Endometrial microvascular endothelial cells (primary cell): Measurements from ENCODE around the gene UNC50. TPM values are rescaled to one million over a fixed set of nuclear protein-coding genes. Genes with fewer than 3 reads are reported as not detected.

Experiments used
- in situ Hi-C: cut with HindIII; loops from 2 replicates; pipeline ENCODE4 v1.10.0; 2017; ENCODE audit warnings: low sequenced_read_pairs, low pct_unique_long_range_greater_than_20kb; ENCODE audit errors: inconsistent ontology term
- total RNA-seq: library from RNA; depleted of rRNA; stranded (reverse); fragments of >200 nt; gene quantifications from one replicate; pipeline ENCODE4 v1.2.3, GENCODE V29; 2015; ENCODE audit errors: inconsistent ontology term

The UNC50 gene
- total RNA-seq, 1 donor from 2014 or later = 54.6 TPM

DNA sequence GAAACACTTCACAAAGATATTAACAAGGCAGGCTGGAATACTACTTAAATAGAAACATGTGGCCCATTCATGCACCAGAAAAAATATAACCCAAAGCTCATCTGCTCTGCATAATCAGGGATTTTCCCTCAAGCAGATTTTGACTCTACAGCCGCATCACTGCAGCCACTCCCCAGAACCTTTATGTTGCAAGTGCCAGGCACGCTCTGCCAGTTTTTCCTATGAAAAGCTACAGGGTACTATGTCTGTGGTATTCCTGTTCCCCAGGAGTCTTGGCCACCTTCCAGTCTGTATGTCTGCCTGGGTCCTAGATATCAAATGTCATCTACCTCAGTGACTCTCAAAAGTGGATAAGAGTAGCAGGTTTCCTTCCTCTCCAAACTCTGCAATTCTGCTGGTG lies 3.8 kb upstream of the UNC50 start:
- in situ Hi-C loops = loop anchor here (25.0 kb wide), 1 partner anchor 133 kb away; the partner anchor contains the start of gene MGAT4A

DNA sequence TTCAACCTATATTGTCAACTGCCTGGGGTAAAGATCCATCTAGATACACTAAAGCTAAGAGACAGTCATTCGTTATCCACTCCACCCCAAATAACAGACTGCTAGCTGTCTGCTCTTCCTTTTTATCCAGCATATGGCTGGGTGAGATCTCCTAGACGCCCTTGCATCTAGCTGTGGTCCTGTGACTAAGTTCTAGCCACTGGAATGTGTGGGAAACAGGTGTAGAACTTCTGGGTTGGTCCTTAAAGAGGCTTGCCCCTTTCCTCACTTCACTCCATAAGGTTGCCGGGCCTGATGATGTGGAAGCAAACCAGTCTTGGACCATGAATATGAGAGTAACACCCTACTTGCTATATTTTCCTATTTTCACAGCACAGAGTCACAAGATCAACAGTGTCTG lies 3.3 kb upstream of the UNC50 start:
- in situ Hi-C loops = loop anchor here (25.0 kb wide), 1 partner anchor 132 kb away; the partner anchor contains the start of gene MGAT4A

DNA sequence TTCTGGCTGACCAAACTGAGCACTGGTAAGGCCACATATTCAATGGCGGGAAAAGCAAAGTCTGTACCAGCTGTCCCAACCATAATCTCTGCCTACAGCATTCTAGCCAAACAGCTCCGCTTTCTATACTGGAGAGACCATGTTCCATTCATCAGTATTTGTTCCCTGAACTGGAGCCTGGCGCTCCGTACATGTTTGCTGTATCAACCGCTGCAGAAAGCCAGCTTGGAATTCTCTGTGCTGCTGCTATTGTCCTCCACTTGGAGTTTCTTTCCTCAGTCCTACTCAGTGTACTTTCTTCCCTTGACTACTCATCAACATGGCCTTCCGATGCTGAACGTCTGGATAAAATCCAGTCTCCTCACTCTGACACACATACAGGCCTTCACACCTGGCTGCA lies 2.0 kb upstream of the UNC50 start:
- in situ Hi-C loops = loop anchor here (25.0 kb wide), 1 partner anchor 131 kb away; the partner anchor contains the start of gene MGAT4A

DNA sequence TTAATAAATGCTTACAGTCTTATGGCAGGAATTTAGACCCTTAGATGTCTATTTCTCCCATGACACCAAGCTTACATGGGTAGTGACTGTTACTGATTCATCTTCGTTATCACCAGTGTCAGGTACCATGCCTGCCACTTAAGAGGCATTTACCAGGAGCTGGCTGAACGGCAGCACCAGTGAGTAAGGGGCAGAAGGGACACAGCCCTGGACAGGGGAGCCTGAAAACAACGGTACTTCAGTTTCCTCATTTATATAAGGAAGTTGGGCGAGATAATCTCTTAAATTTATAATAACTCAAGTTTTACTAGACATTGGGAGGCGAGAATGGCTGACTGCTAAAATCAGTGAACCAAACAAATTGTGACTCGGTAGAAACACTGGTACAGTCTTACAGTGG lies 1.3 kb upstream of the UNC50 start:
- in situ Hi-C loops = loop anchor here (25.0 kb wide), 1 partner anchor 130 kb away; the partner anchor contains the start of gene MGAT4A

DNA sequence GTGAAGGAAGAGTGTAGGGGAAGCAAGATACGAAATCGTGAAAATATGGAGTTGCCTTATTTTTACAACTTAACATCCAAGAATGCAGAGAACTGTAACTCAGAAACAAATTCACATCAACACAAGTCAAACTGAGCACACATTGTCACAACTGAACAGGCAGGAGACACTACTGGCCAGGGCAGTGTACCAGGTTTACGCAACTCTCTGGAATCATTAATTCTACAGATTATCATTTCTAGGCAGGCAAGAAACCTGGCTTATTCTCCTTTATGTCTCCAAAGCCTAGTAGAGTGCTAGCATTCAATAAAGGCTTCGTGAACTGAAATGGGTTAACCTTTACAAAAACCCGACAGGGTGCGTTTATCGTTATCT lies 661 bp upstream of the UNC50 start:
- in situ Hi-C loops = loop anchor here (25.0 kb wide), 1 partner anchor 130 kb away; the partner anchor contains the start of gene MGAT4A

DNA sequence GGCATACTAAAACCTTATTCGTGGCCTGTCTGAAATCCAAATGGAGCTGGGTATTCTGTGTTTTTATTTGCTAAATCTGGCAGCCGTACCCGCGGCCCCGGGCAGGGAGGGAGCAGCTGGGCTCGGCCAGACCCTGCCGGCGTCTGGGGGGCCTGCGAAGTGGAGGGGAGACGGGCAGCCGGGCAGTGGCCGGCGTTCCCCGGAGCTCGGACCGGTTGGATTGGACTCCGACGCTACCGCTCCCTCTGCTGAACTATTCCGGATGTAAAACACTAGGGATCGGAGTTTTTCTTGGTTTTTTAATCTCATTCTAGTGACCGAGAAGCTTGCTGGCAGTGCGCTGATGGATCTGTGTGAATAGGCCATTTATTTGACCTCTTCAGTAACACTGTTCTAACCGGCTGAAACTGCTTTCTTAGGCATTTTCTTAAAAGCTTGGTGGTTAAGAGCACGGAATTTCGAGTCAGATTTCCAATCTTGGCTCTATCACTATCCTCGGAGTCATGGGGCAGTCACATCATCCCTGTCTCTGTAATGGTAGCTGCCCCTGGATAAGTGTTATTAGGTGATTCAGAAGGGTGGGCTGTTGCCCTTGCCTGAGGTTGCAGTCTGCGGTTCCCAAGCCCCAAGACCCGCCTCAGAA lies 694 bp downstream of the UNC50 start:
- in situ Hi-C loops = loop anchor here (25.0 kb wide), 1 partner anchor 128 kb away; the partner anchor contains the start of gene MGAT4A

DNA sequence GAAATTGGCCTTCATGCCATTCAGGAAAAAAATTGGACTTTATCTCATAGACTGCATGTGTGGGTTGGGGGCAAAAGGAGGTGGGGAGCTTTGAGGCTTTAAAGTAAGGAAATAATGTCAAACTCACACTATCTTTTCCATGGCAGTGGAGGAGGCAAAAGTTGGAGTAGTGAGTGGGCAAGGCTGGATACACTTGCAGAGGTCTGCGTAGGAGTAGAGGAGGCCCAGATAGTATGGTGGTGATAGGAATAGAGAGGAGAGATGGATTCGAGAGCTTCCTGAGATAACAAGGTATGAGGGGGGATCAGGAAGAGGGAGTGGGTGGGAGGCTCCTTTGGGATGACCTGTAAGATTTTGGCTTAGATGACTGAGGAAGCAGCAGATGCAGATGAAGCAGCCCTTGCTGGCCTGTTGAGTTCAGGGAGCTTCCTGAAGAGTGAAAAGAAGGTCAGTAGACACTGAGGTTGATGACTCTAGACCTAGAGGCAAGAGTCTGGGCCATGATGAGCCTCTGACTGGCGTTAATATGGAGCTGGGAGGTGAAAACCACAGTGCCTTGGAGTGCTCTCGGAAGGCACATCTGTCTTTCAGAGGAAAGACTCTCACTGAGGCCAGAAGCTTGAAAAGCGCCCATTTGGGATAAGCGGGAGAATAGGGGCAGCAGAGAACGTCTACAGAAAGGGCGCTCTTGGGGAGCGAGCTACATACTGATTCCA lies 5.8 kb downstream of the UNC50 start:
- in situ Hi-C loops = loop anchor here (25.0 kb wide), 1 partner anchor 123 kb away; the partner anchor contains the start of gene MGAT4A

DNA sequence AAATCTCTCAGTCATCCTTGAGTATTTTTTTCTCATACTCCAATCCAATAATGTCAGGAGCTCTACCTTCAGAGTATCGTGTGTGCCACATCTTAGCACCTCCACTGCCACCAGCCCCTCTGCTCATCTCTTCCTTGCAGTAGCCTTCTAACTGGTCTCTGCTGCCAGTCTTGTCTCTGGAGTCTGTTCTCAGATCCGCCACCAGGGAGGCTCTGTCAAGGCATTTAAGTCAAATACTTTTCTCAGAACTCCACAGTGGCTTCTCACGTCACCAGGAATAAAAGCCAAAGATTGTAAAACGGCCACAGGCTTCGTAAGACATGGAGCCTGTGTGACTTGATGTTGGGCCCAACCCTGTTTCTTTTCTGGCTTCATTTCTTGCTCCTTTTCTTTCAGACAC lies 7.1 kb downstream of the UNC50 start:
- in situ Hi-C loops = loop anchor here (25.0 kb wide), 1 partner anchor 122 kb away; the partner anchor contains the start of gene MGAT4A

DNA sequence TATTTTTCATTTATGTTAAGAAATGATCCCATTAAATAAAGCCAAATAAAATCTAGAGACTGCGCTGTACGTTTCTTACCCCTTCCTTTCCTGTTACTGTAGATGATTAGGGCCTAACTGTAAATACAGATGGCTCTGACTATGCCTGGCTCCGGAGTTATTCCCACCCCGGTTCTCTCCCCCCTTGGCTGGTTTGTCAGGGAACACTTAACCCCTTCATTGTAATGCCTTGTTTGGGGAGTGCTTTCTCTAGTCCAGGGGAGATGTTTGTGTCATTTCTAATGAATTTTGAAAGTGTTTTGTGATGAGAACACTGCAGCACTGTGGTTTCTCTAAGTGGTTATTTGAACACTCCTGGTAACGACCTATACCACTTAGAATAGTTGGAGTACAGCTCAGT lies 8.8 kb downstream of the UNC50 start:
- in situ Hi-C loops = loop anchor here (25.0 kb wide), 1 partner anchor 120 kb away; the partner anchor contains the start of gene MGAT4A

DNA sequence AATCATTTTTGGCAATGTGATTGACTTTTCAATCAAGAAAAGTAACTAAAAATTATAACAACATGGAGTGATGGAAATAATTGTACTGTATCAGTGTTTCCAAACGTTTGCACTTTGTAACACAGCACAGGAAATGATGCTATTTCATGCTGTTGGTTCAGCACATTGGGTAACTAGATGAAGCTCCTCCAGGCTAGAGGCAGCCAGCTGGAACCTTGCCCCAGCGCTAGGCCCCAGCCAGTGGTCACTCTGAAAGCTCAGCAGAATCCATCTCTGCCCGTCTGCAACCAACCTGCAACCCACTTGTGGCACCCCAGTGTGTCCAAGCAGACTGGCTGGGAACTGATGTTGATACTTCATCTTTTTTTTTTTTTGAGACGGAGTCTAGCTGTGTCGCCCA lies 15.3 kb downstream of the UNC50 start:
- in situ Hi-C loops = loop anchor here (25.0 kb wide), 1 partner anchor 114 kb away; the partner anchor contains the start of gene MGAT4A

DNA sequence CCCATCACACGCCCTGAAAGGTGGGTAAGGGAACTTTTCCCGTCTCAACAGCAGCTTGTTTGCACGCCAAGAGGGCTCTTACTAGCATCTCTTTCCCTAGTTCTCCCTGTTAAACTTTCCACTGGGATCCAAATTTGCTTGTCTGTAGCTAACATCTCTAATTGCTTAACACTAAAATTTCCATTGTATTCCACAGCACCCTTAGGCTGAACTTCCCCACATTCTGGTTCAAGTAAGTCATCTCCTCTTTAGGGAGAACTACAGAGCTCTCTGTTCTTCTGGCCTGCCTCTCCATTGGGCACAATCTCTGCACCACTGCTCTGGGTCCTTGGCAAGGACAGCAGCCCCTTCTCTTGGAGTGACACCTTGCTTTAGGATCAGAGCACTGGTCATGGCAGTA lies 24.0 kb downstream of the UNC50 start:
- in situ Hi-C loops = no loop called here

DNA sequence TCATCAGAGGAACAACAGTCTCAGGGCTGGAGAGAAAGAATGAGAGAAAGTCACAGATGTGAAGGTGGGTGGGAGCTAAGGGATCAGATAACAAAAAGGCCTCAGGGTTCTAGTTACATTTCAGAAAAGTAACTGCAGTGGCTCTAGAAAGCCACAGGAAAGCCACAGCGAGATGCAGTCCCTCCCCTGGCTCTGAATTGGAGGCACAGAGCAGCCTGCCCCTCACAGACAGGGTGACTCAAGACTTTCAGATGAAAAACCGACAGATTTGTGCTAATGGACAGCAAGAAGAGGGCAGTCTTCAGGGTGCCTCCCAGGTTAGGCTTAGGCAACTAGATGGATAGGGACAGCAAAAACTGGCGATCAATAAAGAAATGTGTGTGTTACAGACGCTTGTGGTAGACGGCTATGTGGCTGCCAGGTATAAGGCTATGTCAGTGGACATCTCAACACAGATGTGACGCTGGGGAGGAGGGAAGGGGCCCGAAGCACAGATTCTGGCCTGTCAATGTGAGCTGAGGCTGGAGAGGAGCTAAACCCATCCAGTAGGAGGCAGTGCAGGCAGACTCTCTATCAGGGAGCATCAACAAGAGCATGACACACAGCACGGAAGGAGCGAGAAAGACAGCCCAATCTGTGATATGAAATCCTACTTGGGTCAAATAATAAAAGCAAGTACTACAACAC lies 26.2 kb downstream of the UNC50 start:
- in situ Hi-C loops = no loop called here

DNA sequence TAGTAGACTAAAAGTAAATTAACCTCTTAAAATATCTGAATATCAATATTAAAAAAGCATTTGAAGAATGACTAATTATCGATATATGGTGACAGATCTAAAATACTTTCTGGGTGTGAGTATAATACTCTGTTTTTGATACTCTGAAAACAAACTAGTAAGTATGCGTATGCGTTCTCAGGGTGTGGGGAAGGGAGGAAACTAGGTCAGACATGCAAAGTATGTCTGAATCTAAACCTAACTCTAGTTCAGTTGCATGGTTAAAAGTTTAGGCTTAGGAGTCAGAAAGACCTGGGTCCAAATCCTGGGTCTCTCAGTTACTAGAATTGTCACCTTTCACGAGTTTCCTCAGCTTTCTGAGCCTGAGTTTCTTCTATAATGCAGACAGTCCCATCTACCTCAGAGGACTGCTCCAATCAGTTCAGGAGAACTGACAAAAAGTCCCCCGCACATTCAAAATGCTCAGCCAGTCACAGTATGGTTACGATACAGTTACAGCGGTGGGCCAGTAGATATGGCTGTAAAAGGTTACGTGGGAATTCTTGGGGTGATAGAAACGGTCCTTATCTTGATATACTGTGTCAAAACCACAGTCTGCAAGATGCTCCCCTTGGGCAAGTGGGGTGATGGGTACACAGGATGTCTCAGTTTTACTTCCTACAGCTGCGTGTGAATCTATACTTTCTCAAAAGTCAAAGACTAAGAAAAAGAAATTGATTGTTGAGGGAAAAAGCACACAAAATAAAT lies 29.2 kb downstream of the UNC50 start:
- in situ Hi-C loops = no loop called here

DNA sequence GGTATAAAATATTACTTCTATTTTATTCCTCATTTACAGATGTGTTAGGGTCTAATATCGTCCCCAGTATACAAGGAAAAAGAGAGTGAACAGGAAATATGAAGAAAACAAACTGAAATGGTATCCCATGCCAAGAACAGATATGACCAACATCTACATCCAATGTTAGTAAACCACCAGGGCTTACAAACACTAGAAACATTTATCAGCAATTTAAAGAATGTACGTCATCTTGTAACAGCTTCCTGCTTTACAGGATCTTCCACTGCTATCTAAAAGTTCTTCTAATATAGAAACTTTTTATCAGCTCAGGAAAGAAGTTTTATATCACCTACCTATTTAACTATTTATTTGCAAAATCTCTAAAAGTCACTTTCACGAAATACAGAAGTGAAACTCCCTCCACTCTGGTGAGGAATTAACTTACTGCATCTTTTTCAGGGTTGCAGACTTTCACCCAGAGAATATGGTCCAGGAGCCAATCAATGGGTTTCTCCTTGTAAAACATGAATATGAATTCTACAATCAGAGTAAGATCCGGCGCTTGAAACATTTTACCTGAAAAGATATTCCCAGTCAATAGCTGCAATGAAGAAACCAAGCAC lies 35.2 kb downstream of the UNC50 start:
- in situ Hi-C loops = no loop called here

DNA sequence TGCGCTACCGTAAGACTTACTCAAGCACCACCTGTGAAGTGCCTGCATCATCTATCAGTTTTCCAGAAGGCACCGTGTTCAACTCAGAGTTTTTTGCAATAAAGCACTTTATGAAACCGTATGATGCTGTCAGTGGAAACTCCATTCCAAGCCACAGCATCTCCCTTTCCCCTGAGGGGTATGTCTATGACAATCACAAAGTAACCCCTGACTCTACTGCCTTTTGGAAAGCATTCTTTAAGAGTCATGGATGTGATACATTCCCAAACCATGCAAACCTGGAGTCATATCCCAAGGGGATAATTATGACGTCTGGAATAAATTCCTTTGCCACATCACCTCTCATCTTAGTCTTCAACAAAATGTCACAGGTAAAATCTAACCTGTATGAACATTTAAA lies 39.2 kb downstream of the UNC50 start:
- in situ Hi-C loops = no loop called here

DNA sequence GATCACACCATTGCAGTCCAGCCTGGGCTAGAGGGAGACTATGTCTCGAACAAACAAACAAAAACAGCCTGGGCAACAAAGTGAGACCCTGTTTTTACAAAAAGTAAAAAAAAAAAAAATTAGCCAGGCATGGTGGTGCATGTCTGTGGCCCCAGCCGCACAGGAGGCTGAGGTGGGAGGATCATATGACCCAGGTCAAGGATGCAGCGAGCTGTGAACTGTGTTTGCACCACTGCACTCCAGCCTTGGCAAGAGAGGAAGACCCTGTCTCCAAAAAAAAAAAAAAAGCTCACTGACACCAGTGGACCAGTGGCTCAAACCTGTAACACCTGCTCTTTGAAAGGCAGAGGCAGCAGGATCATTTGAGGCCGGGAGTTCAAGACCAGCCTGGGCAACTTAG lies 40.1 kb downstream of the UNC50 start:
- in situ Hi-C loops = no loop called here

DNA sequence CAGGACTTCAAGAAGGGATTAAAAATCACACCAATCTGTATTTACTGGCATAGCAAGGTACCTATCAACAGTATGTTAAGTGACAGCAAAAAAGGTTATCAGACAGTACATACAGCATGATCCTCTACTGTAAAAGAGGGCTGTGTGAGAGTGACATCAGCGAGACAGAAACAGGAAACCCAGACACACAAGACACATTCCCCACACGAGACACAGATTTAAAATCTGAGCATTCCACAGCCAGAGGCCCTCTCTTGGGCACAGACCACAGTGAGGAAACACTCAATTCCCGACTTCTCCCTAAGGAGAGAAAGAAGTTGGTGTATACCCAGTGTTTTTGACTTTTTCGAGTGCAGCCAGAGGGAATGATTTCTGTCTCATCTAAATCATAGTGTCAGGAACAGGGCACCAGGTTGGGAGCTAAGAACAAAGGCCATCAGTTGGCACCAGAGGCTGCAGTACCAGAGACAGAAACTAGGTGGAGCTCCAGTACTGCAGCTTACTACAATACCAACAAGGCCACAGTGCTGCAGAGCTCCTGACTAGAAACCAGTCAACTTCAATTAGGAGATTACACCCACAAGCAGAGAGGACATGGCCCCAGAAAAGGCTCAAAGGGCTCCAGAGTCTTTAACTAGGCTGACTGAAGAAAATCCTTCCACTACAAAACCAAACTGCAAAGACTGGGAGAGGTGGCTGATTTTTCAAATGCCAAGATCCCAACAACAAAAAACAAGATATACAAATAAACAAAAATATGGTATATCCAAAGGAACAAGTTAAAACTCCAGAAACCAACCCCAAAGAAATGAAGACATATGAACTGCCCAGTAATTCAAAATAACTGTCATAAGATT lies 41.0 kb downstream of the UNC50 start:
- in situ Hi-C loops = no loop called here

DNA sequence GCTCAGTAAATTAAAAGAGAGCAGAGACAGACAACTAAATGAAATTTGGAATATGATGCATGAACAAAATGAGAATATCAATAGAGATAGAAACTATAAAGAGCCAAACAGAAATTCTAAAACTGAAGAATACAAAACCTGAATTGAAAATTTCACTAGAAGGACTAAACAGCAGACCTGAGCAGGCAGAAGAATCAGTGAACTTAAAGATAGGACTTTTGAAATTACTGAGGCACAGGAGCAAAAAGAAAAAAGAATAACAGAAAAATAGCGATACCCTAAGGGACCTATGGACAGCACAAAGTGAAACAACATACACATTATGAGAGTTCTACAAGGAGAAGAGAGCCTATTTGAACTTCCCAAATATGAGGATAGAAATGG lies 41.6 kb downstream of the UNC50 start:
- in situ Hi-C loops = no loop called here
